Breast epithelium (tissue), 4 donors: Measurements from ENCODE around the gene TAS2R30. TPM values are rescaled to one million over a fixed set of nuclear protein-coding genes. Genes with fewer than 3 reads are reported as not detected.

Experiments used
- DNase-seq, 2 donors: peaks; one replicate each; pipeline ENCODE4 v3.0.0-alpha.2; 2019; ENCODE audit warnings: low spot score in 2 of 2
- H3K27ac ChIP-seq, 2 donors: fragments of 200-600 bp; sonication (generic) in 1 of 2; one replicate each; pipeline ENCODE4 v1.5.1; 2016 to 2019; ENCODE audit warnings: mild to moderate bottlenecking in 1 of 2
- H3K27me3 ChIP-seq, 2 donors: fragments of 200-600 bp; sonication (generic) in 1 of 2; one replicate each; pipeline versions ENCODE4 v1.5.1 to v1.6.0; 2017 to 2019; ENCODE audit warnings: control low read depth in 1 of 2, mild to moderate bottlenecking in 1 of 2
- H3K36me3 ChIP-seq: fragments of 200-600 bp; one replicate; pipeline ENCODE4 v1.5.1; 2019
- H3K4me1 ChIP-seq, 2 donors: fragments of 200-600 bp; sonication (generic); one replicate each; pipeline ENCODE4 v1.5.1; 2016 to 2019; ENCODE audit warnings: control low read depth in 1 of 2
- H3K4me3 ChIP-seq, 3 donors: fragments of 200-600 bp; sonication (generic); 1 replicate in 2 of 3; 2 replicates in 1 of 3; pipeline ENCODE4 v1.5.1; 2016 to 2019; ENCODE audit warnings: mild to moderate bottlenecking in 3 of 3, moderate library complexity in 2 of 3
- H3K9me3 ChIP-seq, 2 donors: fragments of 200-600 bp; sonication (generic) in 1 of 2; one replicate each; pipeline ENCODE4 v1.5.1; 2016 to 2019; ENCODE audit warnings: control low read depth in 1 of 2
- CTCF ChIP-seq, 3 donors: fragments of 450-650 bp; IDR thresholded peaks; one replicate each; pipeline ENCODE4 v1.5.1; 2016 to 2017; ENCODE audit warnings: antibody characterized with exemption in 3 of 3, mild to moderate bottlenecking in 3 of 3, moderate library complexity in 3 of 3
- POLR2A ChIP-seq: fragments of 450-650 bp; IDR thresholded peaks from one replicate; pipeline ENCODE4 v1.6.1; 2016; ENCODE audit warnings: antibody characterized with exemption, mild to moderate bottlenecking, moderate library complexity
- POLR2AphosphoS5 ChIP-seq, 3 donors: sonication (generic); formaldehyde crosslinking; IDR thresholded peaks; one replicate each; pipeline ENCODE4 v1.6.1; 2017; ENCODE audit warnings: antibody characterized with exemption in 3 of 3
- intact Hi-C: fragments of 100-400 bp; cut with DNase I; formaldehyde crosslinking; loops from one replicate; pipeline ENCODE4 v1.15.1; 2023; ENCODE audit warnings: low total_unique reads
- total RNA-seq, 3 donors: library from RNA; depleted of rRNA; stranded (reverse); fragments of >200 nt; gene quantifications; one replicate each; pipeline ENCODE4 v1.1.0, GENCODE V29; 2016

TAS2R30 gene
- total RNA-seq, 3 donors from 2014 or later: 8.6 to 17.0 (median 11.1) TPM

GRCh38 chr12:11085419-11085818, 49.0 kb downstream of the TAS2R30 start:
- no peaks in the 10 kb centered on the region for H3K4me1 ChIP-seq
- intact Hi-C loops: no loop called here

More at GRCh38 chr12:11085419-11085818, 49.0 kb downstream of the TAS2R30 start:
- no peaks in the 10 kb centered on the region for H3K36me3 ChIP-seq
- H3K27me3 ChIP-seq: no peaks in the 10 kb centered on the region
- no peak overlapping the region for H3K4me3 ChIP-seq
- TF ChIP-seq POLR2A (no peak), POLR2AphosphoS5 (IDR thresholded peaks at IDR 0.05) (no peak), CTCF (IDR thresholded peaks at IDR 0.05) (no peak)
- no peak overlapping the region for H3K27ac ChIP-seq
- DNase-seq: no peak
- peaks cover 0 to 12% of the 10 kb centered on the region in 2 donors for H3K9me3 ChIP-seq

Other genes with a start within 250 kb of the TAS2R30 start
- 1 to 10 TPM; 3.5 to 6.9 (median 5.9) TPM for gene TAS2R13, start 225.1 kb downstream of the TAS2R30 start, total RNA-seq
- gene PRH2, start 205.4 kb downstream of the TAS2R30 start, total RNA-seq: not detected
- 1 to 10 TPM; 3.7 to 8.8 (median 7.9) TPM for gene TAS2R14, start 195.4 kb downstream of the TAS2R30 start, total RNA-seq
- gene TAS2R50, start 147.7 kb downstream of the TAS2R30 start, total RNA-seq: 1 to 10 TPM; 4.0 to 6.2 (median 4.2) TPM
- gene TAS2R20, start 136.3 kb downstream of the TAS2R30 start, total RNA-seq: 1 to 10 TPM; 4.6 to 7.9 (median 5.6) TPM
- 10 to 100 TPM in 2 of 3 donors, 1 to 10 TPM in 1; 4.2 to 10.5 (median 10.1) TPM for gene TAS2R19, start 112.0 kb downstream of the TAS2R30 start, total RNA-seq
- gene TAS2R31, start 103.2 kb downstream of the TAS2R30 start, total RNA-seq: 1 to 10 TPM; 6.1 to 8.2 (median 6.9) TPM
- 1 to 10 TPM; 3.2 to 4.6 (median 3.2) TPM for gene TAS2R46, start 72.3 kb downstream of the TAS2R30 start, total RNA-seq
- 1 to 10 TPM; 5.2 to 9.2 (median 6.1) TPM for gene TAS2R43, start 42.3 kb downstream of the TAS2R30 start, total RNA-seq
- 1 to 10 TPM; 6.4 to 6.6 (median 6.4) TPM for gene SMIM10L1, start 36.5 kb upstream of the TAS2R30 start, total RNA-seq
- gene TAS2R42, start 52.3 kb upstream of the TAS2R30 start, total RNA-seq: not detected
- gene PRB3, start 135.1 kb upstream of the TAS2R30 start, total RNA-seq: not detected
- gene PRB4, start 175.8 kb upstream of the TAS2R30 start, total RNA-seq: not detected